GM06990 (cell line): Measurements from ENCODE around the gene SOWAHC.

ENCODE experiments used
- DNase-seq: peaks from one replicate; pipeline ENCODE4 v3.0.0-alpha.2; 2011; ENCODE audit not compliant: insufficient read length; ENCODE audit errors: extremely low read depth
- H3K27me3 ChIP-seq: replicated peaks from 2 replicates; pipeline ENCODE4 v1.6.0; 2011; ENCODE audit warnings: low read length; ENCODE audit not compliant: control insufficient read depth, insufficient read depth
- H3K36me3 ChIP-seq: 2 replicates; pipeline ENCODE4 v1.5.1; 2011; ENCODE audit warnings: low read length; ENCODE audit not compliant: control insufficient read depth, insufficient read depth
- H3K4me3 ChIP-seq: replicated peaks from 2 replicates; pipeline ENCODE4 v1.5.1; 2011; ENCODE audit warnings: low read depth, mild to moderate bottlenecking, control low read depth, low read length
- TF ChIP-seq, protein P1 (sequence below): IDR thresholded peaks from 2 replicates; pipeline ENCODE4 v1.5.1; 2011; ENCODE audit warnings: low read length, control low read depth, mild to moderate bottlenecking, inconsistent platforms; ENCODE audit not compliant: insufficient read depth, poor library complexity, severe bottlenecking

The SOWAHC gene

DNA sequence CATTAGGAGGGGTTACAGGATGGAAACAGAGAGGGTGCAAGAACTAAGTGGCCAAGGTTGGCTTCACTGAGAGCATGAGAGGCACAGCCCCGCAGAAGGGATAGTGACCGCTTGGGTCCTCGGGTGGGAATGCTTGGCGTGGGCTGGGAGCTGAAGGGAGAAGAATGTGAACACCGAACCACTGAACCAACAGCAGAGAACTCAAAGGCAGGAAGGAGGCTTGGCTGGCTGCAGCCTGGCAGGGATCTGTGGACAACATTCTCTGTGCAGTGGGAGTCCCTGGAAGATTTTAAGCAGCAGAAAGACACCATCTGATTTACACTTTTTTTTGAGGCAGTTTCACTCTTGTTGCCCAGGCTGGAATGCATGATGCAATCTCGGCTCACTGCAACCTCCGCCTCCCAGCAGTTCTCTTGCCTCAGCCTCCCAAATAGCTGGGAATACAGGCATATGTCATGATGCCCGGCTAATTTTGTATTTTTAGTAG lies 33.9 kb downstream of the SOWAHC start:
- Histone ChIP-seq H3K27me3 (no peaks in the 10 kb centered on the region), H3K4me3 (no peak overlapping the region), H3K36me3 (no peaks in the 10 kb centered on the region)
- TF ChIP-seq, protein P1, sequence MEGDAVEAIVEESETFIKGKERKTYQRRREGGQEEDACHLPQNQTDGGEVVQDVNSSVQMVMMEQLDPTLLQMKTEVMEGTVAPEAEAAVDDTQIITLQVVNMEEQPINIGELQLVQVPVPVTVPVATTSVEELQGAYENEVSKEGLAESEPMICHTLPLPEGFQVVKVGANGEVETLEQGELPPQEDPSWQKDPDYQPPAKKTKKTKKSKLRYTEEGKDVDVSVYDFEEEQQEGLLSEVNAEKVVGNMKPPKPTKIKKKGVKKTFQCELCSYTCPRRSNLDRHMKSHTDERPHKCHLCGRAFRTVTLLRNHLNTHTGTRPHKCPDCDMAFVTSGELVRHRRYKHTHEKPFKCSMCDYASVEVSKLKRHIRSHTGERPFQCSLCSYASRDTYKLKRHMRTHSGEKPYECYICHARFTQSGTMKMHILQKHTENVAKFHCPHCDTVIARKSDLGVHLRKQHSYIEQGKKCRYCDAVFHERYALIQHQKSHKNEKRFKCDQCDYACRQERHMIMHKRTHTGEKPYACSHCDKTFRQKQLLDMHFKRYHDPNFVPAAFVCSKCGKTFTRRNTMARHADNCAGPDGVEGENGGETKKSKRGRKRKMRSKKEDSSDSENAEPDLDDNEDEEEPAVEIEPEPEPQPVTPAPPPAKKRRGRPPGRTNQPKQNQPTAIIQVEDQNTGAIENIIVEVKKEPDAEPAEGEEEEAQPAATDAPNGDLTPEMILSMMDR: no peak
- DNase-seq: no peak

DNA sequence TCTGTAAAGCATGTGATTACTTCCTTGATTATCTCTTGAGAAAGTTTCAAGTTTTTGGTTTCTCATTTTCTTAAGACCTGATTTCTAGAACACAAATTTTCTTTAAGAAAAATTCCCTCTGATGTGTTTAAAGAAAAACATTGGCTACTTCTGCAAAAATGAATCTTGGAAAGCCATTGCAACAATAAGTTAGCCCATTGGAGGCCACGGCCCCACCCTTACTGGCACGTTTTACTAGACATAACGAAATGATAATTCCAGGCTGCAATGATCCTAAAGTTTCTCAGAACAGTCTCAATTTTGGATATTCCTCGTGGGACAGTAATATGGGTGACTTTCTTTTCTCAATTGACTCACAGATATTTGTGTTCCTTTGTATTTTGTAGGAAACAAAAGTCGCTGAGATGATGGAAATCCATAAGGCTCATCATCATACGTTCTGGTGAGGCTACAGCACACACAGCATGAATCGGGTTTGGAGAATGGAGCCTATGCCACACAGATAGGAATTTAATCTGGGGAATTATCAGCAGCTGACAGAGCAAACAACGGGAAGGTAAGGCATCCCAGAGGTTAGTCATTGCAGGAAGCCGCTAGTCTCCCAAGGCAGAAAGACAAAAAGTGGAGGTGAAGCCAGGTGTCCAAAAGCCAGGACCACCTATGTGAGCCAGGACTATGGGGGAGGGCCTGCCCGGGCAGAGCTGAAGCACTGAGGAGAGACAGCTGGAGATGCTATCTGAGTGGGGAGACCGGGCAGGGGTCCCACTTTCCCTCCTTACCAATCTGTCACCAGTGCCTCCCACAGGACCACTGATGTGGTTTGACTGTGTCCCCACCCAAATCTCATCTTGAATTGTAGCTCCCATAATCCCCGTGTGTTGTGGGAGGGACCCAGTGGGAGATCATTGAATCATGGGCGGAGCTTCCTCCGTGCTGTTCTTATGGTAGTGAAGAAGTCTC lies 35.9 kb downstream of the SOWAHC start:
- DNase-seq: no peak
- Histone ChIP-seq H3K4me3 (no peak overlapping the region), H3K36me3 (no peaks in the 10 kb centered on the region), H3K27me3 (no peaks in the 10 kb centered on the region)
- TF ChIP-seq, protein P1: no peak

DNA sequence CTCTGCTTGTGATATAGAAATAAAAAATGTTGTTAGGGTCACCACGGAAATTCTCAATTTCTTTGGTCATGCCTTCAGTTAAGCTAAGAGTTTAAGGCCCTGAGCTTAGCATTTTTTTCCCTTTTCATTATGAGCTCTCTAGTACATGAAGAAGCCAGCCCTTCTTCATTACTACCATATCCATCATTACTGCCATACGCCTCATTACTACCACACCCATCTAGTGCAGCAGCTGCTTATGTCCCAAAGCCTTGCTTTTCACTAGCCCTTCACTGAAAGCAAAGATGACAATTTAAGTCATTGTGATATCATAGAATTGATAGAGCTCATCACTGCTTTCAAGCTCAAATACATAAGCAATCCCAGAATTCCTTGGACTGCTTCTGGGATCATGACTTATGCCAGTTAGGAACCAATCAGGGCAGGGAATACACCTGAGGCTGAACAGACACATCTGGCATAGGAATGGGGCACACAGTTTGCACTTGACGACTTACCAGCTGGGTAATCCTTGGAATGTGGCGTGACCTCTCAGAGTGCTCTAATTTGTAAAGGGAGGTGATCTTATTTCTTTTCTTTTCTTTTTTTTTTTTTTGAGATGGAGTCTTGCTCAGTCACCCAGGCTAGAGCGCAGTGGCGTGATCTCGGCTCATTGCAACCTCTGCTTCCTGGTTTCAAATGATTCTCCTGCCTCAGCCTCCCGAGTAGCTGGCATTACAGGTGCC lies 40.3 kb downstream of the SOWAHC start:
- Histone ChIP-seq H3K4me3 (no peak overlapping the region), H3K27me3 (no peaks in the 10 kb centered on the region), H3K36me3 (no peaks in the 10 kb centered on the region)
- TF ChIP-seq, protein P1: no peak
- DNase-seq: no peak

DNA sequence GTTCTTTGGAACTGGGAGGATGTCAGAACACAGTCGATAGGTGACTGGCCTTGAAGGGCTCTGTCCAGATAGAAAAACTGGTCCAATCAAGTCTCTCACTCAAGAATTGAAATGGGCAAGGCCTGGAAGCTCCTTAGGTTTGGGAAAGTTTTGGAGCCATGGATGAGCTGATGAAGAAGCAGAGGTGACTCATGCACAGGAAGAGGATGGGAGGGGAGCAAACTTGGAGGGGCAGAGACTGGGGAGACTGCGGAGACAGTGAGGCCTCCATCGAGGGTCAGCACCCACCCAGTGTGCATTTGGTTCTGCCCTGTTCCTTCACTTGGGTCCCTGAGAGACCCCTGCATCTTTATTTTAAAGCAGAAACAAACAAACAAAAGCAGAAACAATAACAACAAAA lies 41.1 kb downstream of the SOWAHC start:
- Histone ChIP-seq H3K4me3 (no peak overlapping the region), H3K36me3 (no peaks in the 10 kb centered on the region), H3K27me3 (no peaks in the 10 kb centered on the region)
- no peak for DNase-seq
- TF ChIP-seq, protein P1: no peak

DNA sequence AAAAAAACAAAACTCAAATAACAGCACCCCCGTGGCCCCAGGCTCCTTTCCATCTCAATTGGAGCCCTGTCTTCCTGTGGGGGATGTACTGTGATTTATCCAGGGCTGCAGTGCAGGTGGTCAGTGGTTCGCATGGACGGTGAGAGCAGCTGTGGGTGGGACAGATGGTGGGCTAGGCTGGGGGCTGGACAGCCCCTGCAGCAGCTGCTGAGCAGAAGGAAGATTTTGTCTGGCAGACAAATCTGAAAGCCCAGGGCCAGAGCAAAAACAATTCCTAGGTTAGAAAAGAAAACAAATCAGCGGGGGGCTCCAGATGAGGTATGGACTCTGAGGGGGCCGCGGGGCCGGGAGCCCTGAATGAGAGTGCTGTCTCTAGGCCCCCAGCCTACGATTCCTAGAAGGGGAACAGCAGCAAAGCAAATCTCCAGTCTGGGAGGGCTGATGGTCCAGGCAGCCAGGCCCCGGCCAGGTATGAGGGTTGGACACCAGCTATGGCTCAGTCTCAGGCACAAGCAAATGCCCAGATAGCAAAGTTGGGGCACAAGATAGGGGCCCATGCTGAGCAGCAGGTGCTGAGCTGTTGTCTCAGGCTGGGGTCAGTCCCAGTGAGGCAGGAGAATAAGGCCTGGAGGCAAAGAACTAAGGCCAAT lies 45.4 kb downstream of the SOWAHC start:
- DNase-seq: no peak

More for the DNA sequence above, 45.4 kb downstream of the SOWAHC start:
- TF ChIP-seq, protein P1: no peak
- no peaks in the 10 kb centered on the region for H3K27me3 ChIP-seq
- no peaks in the 10 kb centered on the region for H3K36me3 ChIP-seq
- no peak overlapping the region for H3K4me3 ChIP-seq
